MM.1S (cell line): Measurements from ENCODE around the gene PGA3.
"Not testable (repeated sequence)": the region's sequence is repeated elsewhere in the genome, so short reads cannot be mapped to it uniquely, and the experiment has no call there.

Experiments
- DNase-seq: peaks from one replicate; pipeline ENCODE4 v3.0.0-alpha.2; 2015
- H2AFZ ChIP-seq: fragments of 300-600 bp; sonication (generic); 2 replicates; pipeline ENCODE4 v1.6.0; 2016; ENCODE audit warnings: antibody characterized with exemption, low read length
- H3F3A ChIP-seq: fragments of 300-600 bp; sonication (generic); 2 replicates; pipeline ENCODE4 v1.6.1; 2016; ENCODE audit warnings: mild to moderate bottlenecking, antibody characterized with exemption, low read length, moderate library complexity, mixed read lengths; ENCODE audit not compliant: insufficient read depth
- H3K27ac ChIP-seq: fragments of 300-600 bp; sonication (generic); 2 replicates; pipeline ENCODE4 v1.5.1; 2016; ENCODE audit warnings: mild to moderate bottlenecking, low read length
- H3K27me3 ChIP-seq: fragments of 300-600 bp; sonication (generic); replicated peaks from 2 replicates; pipeline ENCODE4 v1.6.0; 2016; ENCODE audit warnings: low read length; ENCODE audit not compliant: insufficient read depth
- H3K36me3 ChIP-seq: fragments of 300-600 bp; sonication (generic); replicated peaks from 2 replicates; pipeline ENCODE4 v1.6.1; 2016; ENCODE audit warnings: mild to moderate bottlenecking, low read length, mixed read lengths; ENCODE audit not compliant: insufficient read depth
- H3K4me1 ChIP-seq: fragments of 300-600 bp; sonication (generic); 2 replicates; pipeline ENCODE4 v1.6.1; 2016; ENCODE audit warnings: low read length, mixed read lengths
- H3K4me2 ChIP-seq: fragments of 300-600 bp; sonication (generic); 2 replicates; pipeline ENCODE4 v1.6.0; 2016; ENCODE audit warnings: low read depth, low read length
- H3K4me3 ChIP-seq: fragments of 300-600 bp; sonication (generic); 2 replicates; pipeline ENCODE4 v1.5.1; 2016; ENCODE audit warnings: low read length, mixed read lengths
- H3K79me2 ChIP-seq: fragments of 300-600 bp; sonication (generic); 2 replicates; pipeline ENCODE4 v1.6.1; 2016; ENCODE audit warnings: mixed run types, low read length, mixed read lengths
- H3K9ac ChIP-seq: fragments of 300-600 bp; sonication (generic); 2 replicates; pipeline ENCODE4 v1.6.1; 2016; ENCODE audit warnings: low read length, mixed read lengths
- H3K9me2 ChIP-seq: fragments of 300-600 bp; sonication (generic); replicated peaks from 2 replicates; pipeline ENCODE4 v1.6.1; 2016; ENCODE audit warnings: mild to moderate bottlenecking, low read length, mixed read lengths; ENCODE audit not compliant: insufficient read depth
- H3K9me3 ChIP-seq: fragments of 300-600 bp; sonication (generic); replicated peaks from 2 replicates; pipeline ENCODE4 v1.6.1; 2016; ENCODE audit warnings: mild to moderate bottlenecking, low read length, mixed read lengths; ENCODE audit not compliant: insufficient read depth
- H4K20me1 ChIP-seq: fragments of 300-600 bp; sonication (generic); 2 replicates; pipeline ENCODE4 v1.6.1; 2016; ENCODE audit warnings: mild to moderate bottlenecking, low read length, moderate library complexity, mixed read lengths; ENCODE audit not compliant: insufficient read depth
- EZH2 ChIP-seq: fragments of 300-600 bp; sonication (generic); optimal IDR thresholded peaks from 2 replicates; pipeline ENCODE3; 2017; ENCODE audit warnings: low read depth, mild to moderate bottlenecking, antibody characterized with exemption, low read length, mixed read lengths
- EZH2phosphoT487 ChIP-seq: fragments of 300-600 bp; sonication (generic); IDR thresholded peaks from 2 replicates; pipeline ENCODE4 v1.6.1; 2018; ENCODE audit warnings: antibody characterized with exemption, low read length
- TF ChIP-seq, protein P1 (sequence below): fragments of 300-600 bp; sonication (generic); IDR thresholded peaks from 2 replicates; pipeline ENCODE4 v1.5.1; 2016; ENCODE audit warnings: antibody characterized with exemption, low read length, mixed read lengths

PGA3 gene

GRCh38 chr11:61176446-61176845, 26.9 kb upstream of the PGA3 start:
- TF ChIP-seq EZH2phosphoT487 (no peak), EZH2 (no peak)
- H2AFZ ChIP-seq: no peak overlapping the region
- no peak overlapping the region for H3K9ac ChIP-seq
- no peaks in the 10 kb centered on the region for H3K9me3 ChIP-seq
- H3K79me2 ChIP-seq: no peaks in the 10 kb centered on the region
- no peak for DNase-seq
- H4K20me1 ChIP-seq: no peaks in the 10 kb centered on the region
- no peaks in the 10 kb centered on the region for H3K9me2 ChIP-seq
- H3K36me3 ChIP-seq: no peaks in the 10 kb centered on the region
- no peak overlapping the region for H3K4me2 ChIP-seq
- no peaks in the 10 kb centered on the region for H3K4me1 ChIP-seq
- H3F3A ChIP-seq: no peaks in the 10 kb centered on the region
- H3K4me3 ChIP-seq: no peak overlapping the region
- no peaks in the 10 kb centered on the region; the same call in 1 of the 2 replicates for H3K27me3 ChIP-seq
- no peak overlapping the region for H3K27ac ChIP-seq

- H3K9me2 ChIP-seq, H3K9ac ChIP-seq, H3F3A ChIP-seq, H4K20me1 ChIP-seq, H3K79me2 ChIP-seq, H3K27me3 ChIP-seq, H3K4me3 ChIP-seq, H3K36me3 ChIP-seq, H2AFZ ChIP-seq, H3K27ac ChIP-seq, H3K4me1 ChIP-seq, H3K9me3 ChIP-seq, H3K4me2 ChIP-seq, DNase-seq: not testable (repeated sequence)
These were observed 23.1 kb upstream of the PGA3 start for GRCh38 chr11:61180205-61180604.

GRCh38 chr11:61181489-61181888, 21.8 kb upstream of the PGA3 start:
- Histone ChIP-seq H2AFZ (no peak overlapping the region), H3K4me1 (no peaks in the 10 kb centered on the region), H3K36me3 (no peaks in the 10 kb centered on the region), H3K4me3 (no peak overlapping the region), H3F3A (no peaks in the 10 kb centered on the region), H3K27me3 (no peaks in the 10 kb centered on the region), H4K20me1 (no peaks in the 10 kb centered on the region), H3K9me3 (no peaks in the 10 kb centered on the region), H3K4me2 (no peak overlapping the region), H3K27ac (no peak overlapping the region), H3K9me2 (no peaks in the 10 kb centered on the region), H3K79me2 (no peaks in the 10 kb centered on the region), H3K9ac (no peak overlapping the region)
- TF ChIP-seq, protein P1, sequence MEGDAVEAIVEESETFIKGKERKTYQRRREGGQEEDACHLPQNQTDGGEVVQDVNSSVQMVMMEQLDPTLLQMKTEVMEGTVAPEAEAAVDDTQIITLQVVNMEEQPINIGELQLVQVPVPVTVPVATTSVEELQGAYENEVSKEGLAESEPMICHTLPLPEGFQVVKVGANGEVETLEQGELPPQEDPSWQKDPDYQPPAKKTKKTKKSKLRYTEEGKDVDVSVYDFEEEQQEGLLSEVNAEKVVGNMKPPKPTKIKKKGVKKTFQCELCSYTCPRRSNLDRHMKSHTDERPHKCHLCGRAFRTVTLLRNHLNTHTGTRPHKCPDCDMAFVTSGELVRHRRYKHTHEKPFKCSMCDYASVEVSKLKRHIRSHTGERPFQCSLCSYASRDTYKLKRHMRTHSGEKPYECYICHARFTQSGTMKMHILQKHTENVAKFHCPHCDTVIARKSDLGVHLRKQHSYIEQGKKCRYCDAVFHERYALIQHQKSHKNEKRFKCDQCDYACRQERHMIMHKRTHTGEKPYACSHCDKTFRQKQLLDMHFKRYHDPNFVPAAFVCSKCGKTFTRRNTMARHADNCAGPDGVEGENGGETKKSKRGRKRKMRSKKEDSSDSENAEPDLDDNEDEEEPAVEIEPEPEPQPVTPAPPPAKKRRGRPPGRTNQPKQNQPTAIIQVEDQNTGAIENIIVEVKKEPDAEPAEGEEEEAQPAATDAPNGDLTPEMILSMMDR: no peak
- TF ChIP-seq EZH2phosphoT487 (no peak), EZH2 (no peak)
- DNase-seq: no peak

GRCh38 chr11:61183645-61184044, 19.7 kb upstream of the PGA3 start:
- Histone ChIP-seq H3K79me2 (no peaks in the 10 kb centered on the region), H4K20me1 (no peaks in the 10 kb centered on the region), H3K4me3 (no peak overlapping the region), H3K36me3 (no peaks in the 10 kb centered on the region), H3K9ac (no peak overlapping the region), H3K27me3 (no peaks in the 10 kb centered on the region), H3K4me2 (no peak overlapping the region), H3F3A (no peaks in the 10 kb centered on the region), H3K9me3 (no peaks in the 10 kb centered on the region), H3K9me2 (no peaks in the 10 kb centered on the region), H3K27ac (no peak overlapping the region), H3K4me1 (no peaks in the 10 kb centered on the region), H2AFZ (no peak overlapping the region)
- TF ChIP-seq EZH2phosphoT487 (no peak), EZH2 (no peak)
- TF ChIP-seq, protein P1: no peak
- no peak for DNase-seq
